ENCODE results near the gene GZMA.

Gene GZMA

DNA sequence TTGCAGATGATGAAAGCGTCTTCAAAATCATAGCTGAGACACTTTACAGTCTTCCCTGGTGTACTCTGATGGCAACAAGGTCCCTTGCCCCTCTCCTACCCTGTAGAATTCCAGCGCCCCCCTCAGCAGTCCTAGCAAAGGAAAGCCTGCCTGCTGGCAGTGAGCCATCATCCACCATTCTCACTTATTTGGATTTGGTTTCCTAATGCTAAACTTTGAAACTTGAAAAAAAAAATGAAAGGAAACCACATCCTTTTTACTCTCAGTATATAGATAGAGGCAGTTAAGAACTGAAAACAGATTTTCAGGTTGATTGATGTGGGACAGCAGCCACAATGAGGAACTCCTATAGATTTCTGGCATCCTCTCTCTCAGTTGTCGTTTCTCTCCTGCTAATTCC is at the start of gene GZMA:
GZMA (plus strand) TSS at position 299 of the 400 bp plus-strand sequence; CDS start at position 336, 37 bp downstream.
- TF ChIP-seq, protein P1, sequence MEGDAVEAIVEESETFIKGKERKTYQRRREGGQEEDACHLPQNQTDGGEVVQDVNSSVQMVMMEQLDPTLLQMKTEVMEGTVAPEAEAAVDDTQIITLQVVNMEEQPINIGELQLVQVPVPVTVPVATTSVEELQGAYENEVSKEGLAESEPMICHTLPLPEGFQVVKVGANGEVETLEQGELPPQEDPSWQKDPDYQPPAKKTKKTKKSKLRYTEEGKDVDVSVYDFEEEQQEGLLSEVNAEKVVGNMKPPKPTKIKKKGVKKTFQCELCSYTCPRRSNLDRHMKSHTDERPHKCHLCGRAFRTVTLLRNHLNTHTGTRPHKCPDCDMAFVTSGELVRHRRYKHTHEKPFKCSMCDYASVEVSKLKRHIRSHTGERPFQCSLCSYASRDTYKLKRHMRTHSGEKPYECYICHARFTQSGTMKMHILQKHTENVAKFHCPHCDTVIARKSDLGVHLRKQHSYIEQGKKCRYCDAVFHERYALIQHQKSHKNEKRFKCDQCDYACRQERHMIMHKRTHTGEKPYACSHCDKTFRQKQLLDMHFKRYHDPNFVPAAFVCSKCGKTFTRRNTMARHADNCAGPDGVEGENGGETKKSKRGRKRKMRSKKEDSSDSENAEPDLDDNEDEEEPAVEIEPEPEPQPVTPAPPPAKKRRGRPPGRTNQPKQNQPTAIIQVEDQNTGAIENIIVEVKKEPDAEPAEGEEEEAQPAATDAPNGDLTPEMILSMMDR (IDR thresholded peaks at IDR 0.05; ENCODE audit: extremely low read depth, missing control alignments), result no peak
- no peak for DNase-seq (ENCODE audit: low spot score)

DNA sequence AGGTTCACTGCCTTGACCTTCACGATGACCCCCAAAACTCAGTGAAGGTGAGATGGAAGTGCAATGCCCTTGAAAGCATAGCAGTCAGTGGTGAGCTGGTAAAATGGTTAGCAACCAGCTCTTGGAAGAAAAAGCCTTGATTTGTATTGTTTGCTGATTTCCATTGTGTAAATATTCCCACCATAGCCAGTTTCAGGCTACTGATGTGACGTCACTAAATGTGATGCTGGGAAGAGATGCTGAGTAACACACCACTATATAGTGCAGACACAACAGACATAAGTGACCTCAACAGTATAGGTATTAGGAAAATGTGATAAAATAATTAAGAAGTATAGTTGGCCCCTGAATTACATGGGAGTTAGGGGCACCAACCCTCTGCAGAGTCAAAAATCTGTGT is 47.3 kb upstream of the GZMA start:
- DNase-seq (ENCODE audit: low spot score), result no peak
- TF ChIP-seq, protein P1 (IDR thresholded peaks at IDR 0.05; ENCODE audit: extremely low read depth, missing control alignments), result no peak

- DNase-seq (ENCODE audit: low spot score), result no peak
- TF ChIP-seq, protein P1 (IDR thresholded peaks at IDR 0.05; ENCODE audit: extremely low read depth, missing control alignments), result no peak
Measured at GRCh38 chr5:55062039-55062779, 40.2 kb upstream of the GZMA start.

GRCh38 chr5:55063220-55063863 is 39.1 kb upstream of the GZMA start:
- TF ChIP-seq, protein P1 (IDR thresholded peaks at IDR 0.05; ENCODE audit: extremely low read depth, missing control alignments), result no peak
- DNase-seq (ENCODE audit: low spot score), result no peak

- TF ChIP-seq, protein P1 (IDR thresholded peaks at IDR 0.05; ENCODE audit: extremely low read depth, missing control alignments), result no peak
- DNase-seq (ENCODE audit: low spot score), result no peak
Measured at GRCh38 chr5:55063899-55064298, 38.5 kb upstream of the GZMA start.

DNA sequence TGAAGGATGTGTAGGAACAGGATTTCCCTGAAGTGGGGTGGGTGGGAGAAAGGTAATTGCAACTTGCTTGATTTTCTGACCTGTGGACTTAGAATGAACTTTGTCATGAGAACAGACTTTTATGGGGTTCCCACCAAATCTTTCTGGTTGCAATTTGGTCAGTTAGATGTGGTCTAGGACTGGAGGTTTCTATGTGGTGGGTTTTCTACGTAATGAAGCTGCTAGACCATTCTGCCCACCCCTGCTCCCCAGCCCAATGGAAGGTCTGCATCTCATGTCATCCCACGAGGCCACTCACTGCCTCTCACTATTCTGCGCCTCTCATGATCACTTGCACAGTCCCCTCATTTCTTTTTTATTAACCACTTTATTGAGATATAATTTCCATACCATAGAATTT is 37.9 kb upstream of the GZMA start:
- no peak for DNase-seq (ENCODE audit: low spot score)
- TF ChIP-seq, protein P1 (IDR thresholded peaks at IDR 0.05; ENCODE audit: extremely low read depth, missing control alignments), result no peak

- DNase-seq (ENCODE audit: low spot score), result no peak
- TF ChIP-seq, protein P1 (IDR thresholded peaks at IDR 0.05; ENCODE audit: extremely low read depth, missing control alignments), result no peak
Measured at GRCh38 chr5:55066277-55066676, 36.2 kb upstream of the GZMA start.
